IMR-90 (cell line): ENCODE data around the gene WDTC1.

Experiments
- BHLHE40 ChIP-seq: fragments of 150-350 bp; IDR thresholded peaks from 2 replicates; pipeline ENCODE4 v1.6.1; 2016; ENCODE audit warnings: mild to moderate bottlenecking, low read depth, low read length
- CTCF ChIP-seq: conservative IDR thresholded peaks from 2 replicates; pipeline ENCODE4 v1.5.1; 2012; ENCODE audit warnings: mild to moderate bottlenecking, low read depth, low read length, improper control_type of control experiment
- FOS ChIP-seq: fragments of 150-350 bp; IDR thresholded peaks from 2 replicates; pipeline ENCODE4 v1.6.1; 2016; ENCODE audit warnings: low read depth, low read length
- POLR2A ChIP-seq: IDR thresholded peaks from 2 replicates; pipeline ENCODE4 v1.6.1; 2012; ENCODE audit warnings: mild to moderate bottlenecking, low read depth, low read length
- RAD21 ChIP-seq: IDR thresholded peaks from 2 replicates; pipeline ENCODE4 v1.6.1; 2012; ENCODE audit warnings: low read length, improper control_type of control experiment
- RCOR1 ChIP-seq: IDR thresholded peaks from 2 replicates; pipeline ENCODE4 v1.6.1; 2012; ENCODE audit warnings: mild to moderate bottlenecking, low read length, improper control_type of control experiment; ENCODE audit not compliant: insufficient replicate concordance
- RFX5 ChIP-seq: IDR thresholded peaks from 2 replicates; pipeline ENCODE4 v1.8.0; 2012; ENCODE audit warnings: low read depth, mild to moderate bottlenecking, low read length, moderate library complexity
- USF2 ChIP-seq: fragments of 150-350 bp; IDR thresholded peaks from 2 replicates; pipeline ENCODE4 v1.6.1; 2017; ENCODE audit warnings: mild to moderate bottlenecking, antibody characterized with exemption, low read length, low read depth

GRCh38 chr1:27220096-27220495 is 14.3 kb upstream of the WDTC1 start:
- TF ChIP-seq CTCF (no peak), RFX5 (no peak), BHLHE40 (no peak), FOS (no peak), USF2 (no peak), RCOR1 (no peak), POLR2A (no peak), RAD21 (no peak)
